GM23248 (cell line): ENCODE measurements around the gene GALNS. TPM values are rescaled to one million over a fixed set of nuclear protein-coding genes. Genes with fewer than 3 reads are reported as not detected.

ENCODE experiments used
- DNase-seq: peaks from one replicate; pipeline ENCODE4 v3.0.0-alpha.2; 2015
- H2AFZ ChIP-seq: fragments of 200-600 bp; sonication (generic); 2 replicates; pipeline ENCODE4 v1.6.1; 2016; ENCODE audit warnings: antibody characterized with exemption
- H3F3A ChIP-seq: fragments of 200-600 bp; sonication (generic); 2 replicates; pipeline ENCODE4 v1.6.1; 2016; ENCODE audit warnings: mild to moderate bottlenecking, antibody characterized with exemption, mixed run types; ENCODE audit not compliant: insufficient read depth
- H3K27ac ChIP-seq: fragments of 200-600 bp; sonication (generic); 2 replicates; pipeline ENCODE4 v1.5.1; 2016; ENCODE audit warnings: mild to moderate bottlenecking
- H3K27me3 ChIP-seq: fragments of 200-600 bp; sonication (generic); replicated peaks from 2 replicates; pipeline ENCODE4 v1.6.1; 2016; ENCODE audit warnings: mild to moderate bottlenecking; ENCODE audit not compliant: insufficient read depth
- H3K36me3 ChIP-seq: fragments of 200-600 bp; sonication (generic); 2 replicates; pipeline ENCODE4 v1.6.1; 2016; ENCODE audit warnings: low read depth, mild to moderate bottlenecking
- H3K4me1 ChIP-seq: fragments of 200-600 bp; sonication (generic); 2 replicates; pipeline ENCODE4 v1.6.1; 2016; ENCODE audit warnings: mild to moderate bottlenecking; ENCODE audit not compliant: insufficient read depth
- H3K4me2 ChIP-seq: fragments of 200-600 bp; sonication (generic); one replicate; pipeline ENCODE4 v1.6.1; 2016; ENCODE audit warnings: mild to moderate bottlenecking; ENCODE audit not compliant: unreplicated experiment
- H3K4me3 ChIP-seq: fragments of 200-600 bp; sonication (generic); 2 replicates; pipeline ENCODE4 v1.5.1; 2016; ENCODE audit warnings: mild to moderate bottlenecking
- H3K79me2 ChIP-seq: fragments of 200-600 bp; sonication (generic); 2 replicates; pipeline ENCODE4 v1.6.1; 2016; ENCODE audit warnings: mild to moderate bottlenecking; ENCODE audit not compliant: insufficient read depth
- H3K9ac ChIP-seq: fragments of 200-600 bp; sonication (generic); 2 replicates; pipeline ENCODE4 v1.6.1; 2016; ENCODE audit warnings: mild to moderate bottlenecking
- H3K9me2 ChIP-seq: fragments of 200-600 bp; sonication (generic); 2 replicates; pipeline ENCODE4 v1.6.1; 2016; ENCODE audit warnings: mixed run types, mild to moderate bottlenecking, moderate library complexity; ENCODE audit not compliant: insufficient read depth
- H3K9me3 ChIP-seq: fragments of 200-600 bp; sonication (generic); one replicate; pipeline ENCODE4 v1.6.1; 2017; ENCODE audit warnings: low read depth
- H4K20me1 ChIP-seq: fragments of 200-600 bp; sonication (generic); 2 replicates; pipeline ENCODE4 v1.6.0; 2016; ENCODE audit not compliant: insufficient read depth
- EZH2 ChIP-seq: fragments of 200-600 bp; sonication (generic); IDR thresholded peaks from 2 replicates; pipeline ENCODE4 v1.6.1; 2018; ENCODE audit warnings: antibody characterized with exemption, mild to moderate bottlenecking; ENCODE audit not compliant: insufficient read depth, poor library complexity, severe bottlenecking
- EZH2phosphoT487 ChIP-seq: fragments of 200-600 bp; sonication (generic); IDR thresholded peaks from 2 replicates; pipeline ENCODE4 v1.6.1; 2018; ENCODE audit warnings: antibody characterized with exemption, moderate library complexity, mild to moderate bottlenecking, low read depth; ENCODE audit not compliant: insufficient read depth
- WGBS, 2 experiments: methylation state at CpG; one replicate each; pipeline ENCODE4 v1.1.6; 2015 to 2017; ENCODE audit warnings: low lambda C conversion rate in 2 of 2, low coverage in 1 of 2; ENCODE audit errors: missing lambda C conversion rate in 2 of 2; 5-methylcytosine and 5-hydroxymethylcytosine counted together
- in situ Hi-C: fragments of 300-500 bp; cut with MboI; formaldehyde crosslinking; loops from 2 replicates; pipeline ENCODE4 v1.15.0; 2020
- polyA plus RNA-seq: library from polyadenylated mRNA; unstranded; fragments of >200 nt; fragmentation: Nextera tagmentation; extraction: Ambion mirVana; gene quantifications from 2 replicates; pipeline ENCODE4 v1.2.1, GENCODE V29; 2016
- total RNA-seq: library from RNA; depleted of rRNA; stranded (reverse); fragments of >200 nt; shearing (Covaris generic); gene quantifications from 2 replicates; pipeline ENCODE4 v1.2.3, GENCODE V29; 2014

GALNS gene
- total and polyA plus RNA-seq, 2 experiments from 2014 or later = 24.0 to 39.0 TPM

DNA sequence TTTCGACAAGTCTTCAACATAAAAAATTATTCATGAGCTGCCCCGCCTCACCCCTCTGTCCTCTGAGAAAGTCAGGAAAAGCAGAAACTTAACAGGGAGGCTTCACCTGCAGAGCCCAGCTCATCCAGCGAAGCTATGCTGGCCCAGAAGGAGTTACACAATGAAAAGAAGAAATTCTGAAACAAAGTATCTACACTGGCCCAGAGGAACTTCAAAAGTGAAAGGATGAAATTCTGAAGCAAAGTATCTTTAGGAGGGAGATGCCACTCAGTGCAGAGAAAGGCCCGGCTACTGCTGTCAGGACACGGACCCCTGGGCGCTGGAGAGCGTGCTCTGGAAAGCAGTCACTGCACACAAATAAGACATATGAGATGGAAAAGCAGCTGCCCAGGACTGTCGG, 1.6 kb downstream of the GALNS start:
- Histone ChIP-seq H3K9ac (no peak overlapping the region), H3K36me3 (no peaks in the 10 kb centered on the region), H3K9me2 (no peaks in the 10 kb centered on the region), H3F3A (no peaks in the 10 kb centered on the region; the same call in 1 of the 2 replicates), H3K79me2 (peaks cover 27% of the 10 kb centered on the region; the same call in 1 of the 2 replicates), H2AFZ (no peak overlapping the region), H3K4me1 (peaks cover 8% of the 10 kb centered on the region; the same call in 1 of the 2 replicates), H3K4me2 (no peak overlapping the region), H3K27me3 (no peaks in the 10 kb centered on the region), H3K4me3 (no peak overlapping the region), H4K20me1 (no peaks in the 10 kb centered on the region), H3K27ac (no peak overlapping the region), H3K9me3 (no peaks in the 10 kb centered on the region)
- TF ChIP-seq EZH2 = no peak
- TF ChIP-seq EZH2phosphoT487 = no peak
- DNase-seq = no peak
- WGBS, 2 experiments = 79 to 81% methylated on average over 8 of the region's 8 CpGs
- in situ Hi-C loops = no loop called here

DNA sequence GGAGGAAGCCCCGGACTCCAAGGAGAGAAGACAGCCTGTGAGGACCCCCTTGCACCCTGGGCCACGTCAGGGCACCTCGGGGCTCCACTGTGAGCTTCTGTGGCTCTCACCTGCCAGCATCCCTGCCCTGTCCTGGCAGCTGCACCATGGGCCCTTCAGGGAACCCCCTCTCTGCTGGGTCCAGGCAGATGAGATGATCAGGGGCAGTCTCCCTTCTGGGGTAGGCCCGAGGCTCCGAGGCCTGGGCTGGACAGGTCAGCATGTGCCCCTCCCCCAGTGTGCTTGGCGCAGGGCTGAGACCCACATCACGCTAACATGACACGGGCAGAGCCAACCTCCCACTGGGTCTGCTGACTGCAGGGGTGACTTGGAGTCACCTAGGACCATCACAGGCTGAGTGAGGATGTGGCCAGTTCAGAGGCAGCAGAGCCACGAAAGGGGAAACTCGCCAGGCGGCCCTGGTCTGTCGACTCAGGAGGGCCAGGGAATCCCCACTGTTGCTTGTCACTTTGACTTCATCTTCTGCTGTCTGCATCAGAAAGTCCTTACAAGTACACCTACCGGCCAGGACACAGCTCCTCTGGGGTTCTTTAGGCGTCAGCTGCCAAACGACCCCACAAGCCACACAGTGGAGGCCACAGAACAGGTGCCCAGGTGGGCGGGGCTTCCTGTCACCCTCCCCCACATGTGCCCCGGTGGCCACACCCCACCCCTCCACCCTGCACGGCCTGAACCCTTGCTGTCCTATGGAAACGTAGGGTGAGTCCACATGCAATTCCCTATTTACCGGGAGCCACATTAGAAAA, 2.2 kb downstream of the GALNS start:
- no peaks in the 10 kb centered on the region for H3K9me3 ChIP-seq
- 76 to 80% methylated on average over 18 to 20 of the region's 20 CpGs for WGBS, 2 experiments
- in situ Hi-C loops = no loop called here

DNA sequence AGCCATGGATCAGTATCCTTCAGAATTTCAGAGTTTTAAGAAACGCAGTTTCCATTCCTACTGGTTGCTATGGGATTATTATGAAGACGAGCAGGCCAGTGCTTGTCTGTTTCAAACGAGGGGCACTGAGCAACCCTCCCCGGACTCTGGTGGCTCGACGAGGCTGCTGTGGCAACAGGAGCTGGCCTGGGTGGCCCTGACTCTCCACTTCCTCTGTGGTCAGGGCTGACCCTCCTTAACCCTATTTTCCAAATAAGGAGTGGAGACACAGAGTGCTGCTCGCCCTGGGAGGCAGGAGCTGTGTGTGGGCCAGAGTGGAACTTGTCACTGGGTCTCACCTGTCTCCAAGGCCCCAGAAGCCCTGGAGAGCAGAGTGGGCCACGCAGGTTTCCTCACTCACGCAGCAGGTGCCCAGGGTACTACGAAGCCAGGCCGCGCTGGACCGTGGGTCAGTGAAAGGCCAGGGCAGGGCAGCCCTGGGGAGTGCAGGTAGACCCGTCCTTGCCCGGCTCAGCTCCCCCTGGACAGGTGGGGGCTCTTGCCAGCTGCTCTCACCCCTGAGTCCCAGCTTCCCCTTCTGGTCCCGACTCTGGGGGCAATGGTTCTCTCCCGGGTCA, 3.3 kb downstream of the GALNS start:
- in situ Hi-C loops = no loop called here
- DNase-seq = no peak
- TF ChIP-seq EZH2phosphoT487 = no peak
- WGBS, 2 experiments = 80 to 83% methylated on average over 17 of the region's 17 CpGs
- Histone ChIP-seq H3K27me3 (no peaks in the 10 kb centered on the region), H2AFZ (no peak overlapping the region), H3K4me3 (no peak overlapping the region), H3K79me2 (peaks cover 21% of the 10 kb centered on the region; the same call in 1 of the 2 replicates), H3F3A (no peaks in the 10 kb centered on the region; the same call in 1 of the 2 replicates), H3K27ac (no peak overlapping the region), H4K20me1 (no peaks in the 10 kb centered on the region), H3K36me3 (no peaks in the 10 kb centered on the region), H3K4me2 (no peak overlapping the region), H3K9me3 (no peaks in the 10 kb centered on the region), H3K9ac (no peak overlapping the region), H3K9me2 (no peaks in the 10 kb centered on the region), H3K4me1 (peaks cover 8% of the 10 kb centered on the region; the same call in 1 of the 2 replicates)

More for the DNA sequence above, 2.2 kb downstream of the GALNS start:
- H3K4me2 ChIP-seq = no peak overlapping the region
- no peaks in the 10 kb centered on the region for H3K36me3 ChIP-seq
- peaks cover 27% of the 10 kb centered on the region; the same call in 1 of the 2 replicates for H3K79me2 ChIP-seq
- no peak overlapping the region for H3K9ac ChIP-seq
- no peak for TF ChIP-seq EZH2phosphoT487
- no peak for TF ChIP-seq EZH2
- peaks cover 8% of the 10 kb centered on the region; the same call in 1 of the 2 replicates for H3K4me1 ChIP-seq
- no peak overlapping the region for H2AFZ ChIP-seq
- H4K20me1 ChIP-seq = no peaks in the 10 kb centered on the region
- H3K27ac ChIP-seq = no peak overlapping the region
- no peaks in the 10 kb centered on the region for H3K9me2 ChIP-seq
- H3F3A ChIP-seq = no peaks in the 10 kb centered on the region; the same call in 1 of the 2 replicates
- H3K27me3 ChIP-seq = no peaks in the 10 kb centered on the region
- no peak overlapping the region for H3K4me3 ChIP-seq
- DNase-seq = no peak

DNA sequence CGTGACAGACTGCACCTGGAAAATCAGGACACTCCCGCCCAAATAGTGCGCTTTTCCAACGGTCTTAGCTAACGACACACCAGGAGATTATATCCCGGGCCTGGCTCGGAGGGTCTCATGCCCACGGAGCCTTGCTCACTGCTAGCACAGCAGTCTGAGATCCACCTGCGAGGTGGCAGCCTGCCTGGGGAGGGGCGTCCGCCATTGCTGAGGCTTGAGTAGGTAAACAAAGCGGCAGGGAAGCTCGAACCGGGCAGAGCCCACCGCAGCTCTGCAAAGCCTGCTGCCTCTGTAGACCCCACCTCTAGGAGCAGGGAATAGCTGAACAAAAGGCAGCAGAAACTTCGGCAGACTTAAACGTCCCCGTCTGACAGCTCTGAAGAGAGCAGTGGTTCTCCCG, 5.1 kb downstream of the GALNS start:
- Histone ChIP-seq H3K9ac (no peak overlapping the region), H3K79me2 (peaks cover 17% of the 10 kb centered on the region; the same call in 1 of the 2 replicates), H3K4me2 (no peak overlapping the region), H3K9me2 (no peaks in the 10 kb centered on the region), H2AFZ (no peak overlapping the region), H3F3A (no peaks in the 10 kb centered on the region; the same call in 1 of the 2 replicates), H3K4me1 (0 out of 2 replicates have a peak, but pooled peaks cover 3% of the 10 kb centered on the region), H3K27me3 (no peaks in the 10 kb centered on the region), H3K27ac (no peak overlapping the region), H3K4me3 (no peak overlapping the region), H4K20me1 (no peaks in the 10 kb centered on the region), H3K9me3 (no peaks in the 10 kb centered on the region), H3K36me3 (no peaks in the 10 kb centered on the region)
- DNase-seq = no peak
- in situ Hi-C loops = no loop called here
- TF ChIP-seq EZH2 (no peak), EZH2phosphoT487 (no peak)
- 94 to 96% methylated on average over 19 of the region's 19 CpGs for WGBS, 2 experiments
